PFSK-1 (cell line): ENCODE data around the gene DNAJA3.

Experiments used
- POLR2AphosphoS5 ChIP-seq: IDR thresholded peaks from 2 replicates; pipeline ENCODE4 v1.6.1; 2012; ENCODE audit warnings: low read depth, mild to moderate bottlenecking, control low read depth, low read length, moderate library complexity
- SIN3A ChIP-seq: IDR thresholded peaks from 2 replicates; pipeline ENCODE4 v1.6.1; 2012; ENCODE audit warnings: mild to moderate bottlenecking, low read length, moderate library complexity, borderline replicate concordance; ENCODE audit not compliant: insufficient read depth

- TF ChIP-seq POLR2AphosphoS5 (no peak), SIN3A (no peak)
Measured at GRCh38 chr16:4381935-4382794, 43.5 kb upstream of the DNAJA3 start.
